Endodermal cell (in vitro differentiated cells): ENCODE results near the gene GRK4. TPM values are rescaled to one million over a fixed set of nuclear protein-coding genes. Genes with fewer than 3 reads are reported as not detected.

ENCODE experiments used
- DNase-seq: peaks from one replicate; pipeline ENCODE4 v3.0.0-alpha.2; 2017
- H3K27ac ChIP-seq: 2 replicates; pipeline ENCODE4 v1.5.1; 2013; ENCODE audit warnings: mild to moderate bottlenecking, low read depth, low read length, moderate library complexity
- H3K27me3 ChIP-seq: 2 replicates; pipeline ENCODE4 v1.6.1; 2013; ENCODE audit warnings: mild to moderate bottlenecking, low read length, moderate library complexity; ENCODE audit not compliant: insufficient read depth, control insufficient read depth, poor library complexity, severe bottlenecking
- H3K36me3 ChIP-seq: 2 replicates; pipeline ENCODE4 v1.7.0; 2013; ENCODE audit warnings: mild to moderate bottlenecking, low read length, moderate library complexity; ENCODE audit not compliant: control insufficient read depth, insufficient read depth
- H3K4me1 ChIP-seq: one replicate; pipeline ENCODE4 v1.7.0; 2013; ENCODE audit warnings: low read length; ENCODE audit not compliant: control insufficient read depth, insufficient read depth
- H3K4me3 ChIP-seq: 2 replicates; pipeline ENCODE4 v1.5.1; 2013; ENCODE audit warnings: mild to moderate bottlenecking, low read length, moderate library complexity
- H3K9ac ChIP-seq: 2 replicates; pipeline ENCODE4 v1.6.1; 2013; ENCODE audit warnings: mild to moderate bottlenecking, low read length, moderate library complexity; ENCODE audit not compliant: poor library complexity, severe bottlenecking; ENCODE audit errors: extremely low read depth
- H3K9me3 ChIP-seq: 2 replicates; pipeline ENCODE4 v1.6.1; 2013; ENCODE audit warnings: mild to moderate bottlenecking, low read length, moderate library complexity; ENCODE audit not compliant: control insufficient read depth
- H3K27ac Mint-ChIP-seq: 2 replicates; pipeline ENCODE4 v1.8.0; 2020; ENCODE audit warnings: mixed read lengths
- H3K27me3 Mint-ChIP-seq: 2 replicates; pipeline ENCODE4 v1.8.0; 2021; ENCODE audit warnings: mild to moderate bottlenecking, mixed read lengths; ENCODE audit not compliant: insufficient read depth
- H3K36me3 Mint-ChIP-seq: 2 replicates; pipeline ENCODE4 v1.8.0; 2020; ENCODE audit warnings: low read depth, mixed read lengths
- H3K4me1 Mint-ChIP-seq: 2 replicates; pipeline ENCODE4 v1.8.0; 2020; ENCODE audit warnings: mixed read lengths
- H3K4me3 Mint-ChIP-seq: 2 replicates; pipeline ENCODE4 v1.8.0; 2020; ENCODE audit warnings: mild to moderate bottlenecking, moderate library complexity, mixed read lengths
- H3K9me3 Mint-ChIP-seq: 2 replicates; pipeline ENCODE4 v1.8.0; 2020; ENCODE audit warnings: mild to moderate bottlenecking, mixed read lengths
- CTCF ChIP-seq: fragments of 200-600 bp; sonication (generic); conservative IDR thresholded peaks from 2 replicates; pipeline ENCODE4 v1.5.0; 2021; ENCODE audit warnings: antibody characterized with exemption, mild to moderate bottlenecking
- WGBS, 2 experiments: methylation state at CpG; one replicate each; pipeline versions ENCODE4 v1.1.5 to v1.1.7; 2013; ENCODE audit warnings: missing lambda C conversion rate in 2 of 2, mixed read lengths in 1 of 2; ENCODE audit not compliant: insufficient coverage in 1 of 2, insufficient read length in 1 of 2; 5-methylcytosine and 5-hydroxymethylcytosine counted together
- total RNA-seq, 2 donors: library from RNA; stranded (reverse); fragmentation: NEBNext Ultra II Directional in 1 of 2; extraction: Animal tissue kit (Norgen Biotek cat#: 25700) in 1 of 2; gene quantifications; 2 replicates in 1 of 2; 3 replicates in 1 of 2; pipeline ENCODE4 v1.2.1, GENCODE V29; 2021

The GRK4 gene
- total RNA-seq, 2 donors from 2014 or later: 2.8 to 4.2 TPM

GRCh38 chr4:3039706-3040366 lies 76.5 kb downstream of the GRK4 start:
- Histone ChIP-seq H3K9me3 (no peaks in the 10 kb centered on the region), H3K27me3 (no peaks in the 10 kb centered on the region), H3K27ac (no peak overlapping the region), H3K9ac (no peak overlapping the region), H3K36me3 (no peaks in the 10 kb centered on the region), H3K4me1 (no peaks in the 10 kb centered on the region), H3K4me3 (no peak overlapping the region)
- Mint-ChIP-seq H3K9me3 (no peaks in the 10 kb centered on the region), H3K4me3 (no peak overlapping the region), H3K36me3 (no peaks in the 10 kb centered on the region), H3K27ac (no peak overlapping the region), H3K4me1 (peaks cover 7% of the 10 kb centered on the region), H3K27me3 (peaks cover 8% of the 10 kb centered on the region)
- no peak for DNase-seq
- 88 to 93% methylated on average over 6 to 8 of the region's 8 CpGs for WGBS, 2 experiments
- TF ChIP-seq CTCF: no peak

- Histone ChIP-seq H3K9me3 (no peaks in the 10 kb centered on the region), H3K4me1 (no peaks in the 10 kb centered on the region), H3K36me3 (no peaks in the 10 kb centered on the region), H3K27me3 (no peaks in the 10 kb centered on the region), H3K4me3 (no peak overlapping the region), H3K9ac (no peak overlapping the region), H3K27ac (no peak overlapping the region)
- no peak overlapping the region for H3K4me3 Mint-ChIP-seq
- no peak for TF ChIP-seq CTCF
- no peaks in the 10 kb centered on the region for H3K36me3 Mint-ChIP-seq
- H3K27me3 Mint-ChIP-seq: peaks cover 8% of the 10 kb centered on the region
- no peak for DNase-seq
- WGBS, 2 experiments: 92 to 93% methylated on average over 13 to 28 of the region's 28 CpGs
- peaks cover 7% of the 10 kb centered on the region for H3K4me1 Mint-ChIP-seq
- H3K27ac Mint-ChIP-seq: no peak overlapping the region
- H3K9me3 Mint-ChIP-seq: no peaks in the 10 kb centered on the region
These were observed 77.3 kb downstream of the GRK4 start for GRCh38 chr4:3040452-3041191.

- no peak overlapping the region for H3K27ac Mint-ChIP-seq
- 76 to 85% methylated on average over 41 to 57 of the region's 57 CpGs for WGBS, 2 experiments
- peaks cover 8% of the 10 kb centered on the region for H3K27me3 Mint-ChIP-seq
- no peaks in the 10 kb centered on the region for H3K36me3 Mint-ChIP-seq
- Histone ChIP-seq H3K4me3 (no peak overlapping the region), H3K4me1 (no peaks in the 10 kb centered on the region), H3K36me3 (no peaks in the 10 kb centered on the region), H3K9ac (no peak overlapping the region), H3K27ac (no peak overlapping the region), H3K27me3 (no peaks in the 10 kb centered on the region), H3K9me3 (no peaks in the 10 kb centered on the region)
- peak overlapping the region; percentile 37 for H3K4me3 Mint-ChIP-seq
- peaks cover 7% of the 10 kb centered on the region for H3K4me1 Mint-ChIP-seq
- no peak for TF ChIP-seq CTCF
- no peaks in the 10 kb centered on the region for H3K9me3 Mint-ChIP-seq
- peak; percentile 72 for DNase-seq
These were observed 78.1 kb downstream of the GRK4 start for GRCh38 chr4:3041192-3042142.
